GM18499 (cell line): ENCODE data around the gene AGAP1.

Experiments
- ATAC-seq: cut with Tn5 transposase; IDR thresholded peaks from one replicate; pipeline ENCODE4 v1.9.1; 2021; ENCODE audit warnings: moderate number of reproducible peaks; ENCODE audit not compliant: insufficient read depth, unreplicated experiment

Gene AGAP1

GRCh38 chr2:236109473-236109872, 615.6 kb downstream of the AGAP1 start:
- no peak for ATAC-seq

GRCh38 chr2:236112466-236112865, 618.6 kb downstream of the AGAP1 start:
- ATAC-seq, result no peak

GRCh38 chr2:236113425-236113824, 619.6 kb downstream of the AGAP1 start:
- no peak for ATAC-seq

GRCh38 chr2:236113948-236114347, 620.1 kb downstream of the AGAP1 start:
- ATAC-seq, result no peak

GRCh38 chr2:236114959-236115358, 621.1 kb downstream of the AGAP1 start:
- ATAC-seq, result no peak

GRCh38 chr2:236117401-236117800, 623.6 kb downstream of the AGAP1 start:
- ATAC-seq, result no peak

GRCh38 chr2:236117861-236118269, 624.0 kb downstream of the AGAP1 start:
- no peak for ATAC-seq

GRCh38 chr2:236119003-236119402, 625.2 kb downstream of the AGAP1 start:
- no peak for ATAC-seq

- no peak for ATAC-seq
Measured at GRCh38 chr2:236119476-236119875, 625.6 kb downstream of the AGAP1 start.

- no peak for ATAC-seq
Measured at GRCh38 chr2:236120141-236120601, 626.3 kb downstream of the AGAP1 start.

- no peak for ATAC-seq
Measured at GRCh38 chr2:236120829-236121228, 627.0 kb downstream of the AGAP1 start.

- no peak for ATAC-seq
Measured at GRCh38 chr2:236121546-236121945, 627.7 kb downstream of the AGAP1 start.

- ATAC-seq, result no peak
Measured at GRCh38 chr2:236122236-236122635, 628.4 kb downstream of the AGAP1 start.

- no peak for ATAC-seq
Measured at GRCh38 chr2:236123716-236124115, 629.9 kb downstream of the AGAP1 start.

GRCh38 chr2:236124182-236124893, 630.5 kb downstream of the AGAP1 start:
- ATAC-seq, result no peak

- ATAC-seq, result no peak
Measured at GRCh38 chr2:236125541-236125940, 631.7 kb downstream of the AGAP1 start.

GRCh38 chr2:236127010-236127409, 633.2 kb downstream of the AGAP1 start:
- no peak for ATAC-seq

GRCh38 chr2:236128321-236128720, 634.5 kb downstream of the AGAP1 start:
- no peak for ATAC-seq

- no peak for ATAC-seq
Measured at GRCh38 chr2:236129935-236130334, 636.1 kb downstream of the AGAP1 start.

GRCh38 chr2:236130349-236130998, 636.6 kb downstream of the AGAP1 start:
- ATAC-seq, result no peak

GRCh38 chr2:236131073-236131692, 637.3 kb downstream of the AGAP1 start:
- no peak for ATAC-seq
